NCI-H510A treated with DMSO at 0.1 percent for 48 hours (cell line): Measurements from ENCODE around the gene MAPK14.
A peak's percentile ranks its signal among the peaks of the same experiment; 100 is the strongest.

Experiments used
- DNase-seq: peaks from one replicate; lab custom pipeline; 2025; lab: John Stamatoyannopoulos, UW

The MAPK14 gene

DNA sequence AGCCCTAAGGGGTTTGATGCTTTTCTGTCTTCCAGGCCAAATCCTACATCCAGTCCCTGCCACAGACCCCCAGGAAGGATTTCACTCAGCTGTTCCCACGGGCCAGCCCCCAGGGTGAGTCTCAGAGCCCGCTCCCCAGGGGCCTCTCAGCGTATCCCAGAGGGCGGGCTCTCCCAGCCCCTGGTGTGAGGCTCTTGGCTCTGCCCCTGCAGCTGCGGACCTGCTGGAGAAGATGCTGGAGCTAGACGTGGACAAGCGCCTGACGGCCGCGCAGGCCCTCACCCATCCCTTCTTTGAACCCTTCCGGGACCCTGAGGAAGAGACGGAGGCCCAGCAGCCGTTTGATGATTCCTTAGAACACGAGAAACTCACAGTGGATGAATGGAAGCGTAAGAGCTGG, 111.1 kb downstream of the MAPK14 start:
- no peak for DNase-seq

DNA sequence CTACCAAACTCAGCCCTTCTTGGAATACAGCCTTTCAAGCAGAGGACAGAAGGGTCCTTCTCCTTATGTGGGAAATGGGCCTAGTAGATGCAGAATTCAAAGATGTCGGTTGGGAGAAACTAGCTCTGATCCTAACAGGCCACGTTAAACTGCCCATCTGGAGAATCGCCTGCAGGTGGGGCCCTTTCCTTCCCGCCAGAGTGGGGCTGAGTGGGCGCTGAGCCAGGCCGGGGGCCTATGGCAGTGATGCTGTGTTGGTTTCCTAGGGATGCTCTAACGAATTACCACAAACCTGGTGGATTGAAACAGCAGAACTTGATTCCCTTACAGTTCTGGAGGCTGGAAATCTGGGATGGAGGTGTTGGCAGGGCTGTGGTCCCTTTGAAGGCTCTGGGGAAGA, 111.8 kb downstream of the MAPK14 start:
- no peak for DNase-seq

DNA sequence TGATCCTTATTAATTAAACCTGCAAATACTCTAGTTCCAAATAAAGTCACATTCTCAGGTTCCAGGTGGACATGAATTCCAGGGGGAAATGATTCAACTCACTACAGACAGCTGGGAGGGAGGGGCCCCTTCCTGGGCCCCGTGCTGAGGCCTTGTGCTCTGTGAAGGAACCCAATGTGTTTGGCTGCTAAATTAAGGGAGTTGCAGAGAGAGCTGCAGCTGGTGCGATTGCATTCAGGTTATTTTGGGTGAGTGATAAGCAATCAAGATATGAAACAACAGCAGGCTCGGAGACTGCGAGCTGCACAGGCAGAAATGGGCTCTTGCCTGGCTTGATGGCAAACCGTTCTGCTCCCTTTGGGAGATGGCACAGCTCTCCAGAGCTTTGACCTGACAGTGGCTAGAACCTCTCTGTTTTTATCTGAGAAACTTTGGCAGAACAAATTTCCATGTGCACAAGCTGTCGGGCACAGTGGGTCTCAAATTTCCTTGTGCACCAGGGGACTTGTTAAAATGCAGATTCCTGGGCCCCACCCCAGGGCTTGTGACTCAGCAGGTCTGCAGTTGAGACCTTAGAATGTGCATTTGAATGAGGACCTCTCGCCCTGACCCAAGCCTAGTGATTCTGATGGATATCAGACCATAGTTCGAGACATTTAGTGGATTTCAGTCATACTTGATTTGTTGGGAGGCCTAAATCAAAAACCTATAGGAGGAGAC, 112.5 kb downstream of the MAPK14 start:
- no peak for DNase-seq

DNA sequence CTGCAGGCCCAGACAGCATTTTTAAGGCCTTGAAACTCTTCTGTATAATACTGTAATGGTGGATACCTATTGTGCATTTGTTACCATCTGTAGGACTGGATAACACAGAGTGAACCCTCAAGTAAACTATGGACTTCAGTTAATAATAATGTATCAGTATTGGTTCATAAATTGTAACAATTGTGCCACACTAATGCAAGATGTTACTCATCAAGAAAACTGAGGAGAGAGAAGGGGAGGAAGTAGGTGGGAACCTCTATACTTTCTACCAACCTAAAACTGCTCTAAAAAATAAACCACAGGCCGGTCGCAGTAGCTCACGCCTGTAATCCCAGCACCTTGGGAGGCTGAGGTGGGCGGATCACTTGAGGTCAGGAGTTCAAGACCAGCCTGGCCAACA, 113.5 kb downstream of the MAPK14 start:
- DNase-seq, result no peak

DNA sequence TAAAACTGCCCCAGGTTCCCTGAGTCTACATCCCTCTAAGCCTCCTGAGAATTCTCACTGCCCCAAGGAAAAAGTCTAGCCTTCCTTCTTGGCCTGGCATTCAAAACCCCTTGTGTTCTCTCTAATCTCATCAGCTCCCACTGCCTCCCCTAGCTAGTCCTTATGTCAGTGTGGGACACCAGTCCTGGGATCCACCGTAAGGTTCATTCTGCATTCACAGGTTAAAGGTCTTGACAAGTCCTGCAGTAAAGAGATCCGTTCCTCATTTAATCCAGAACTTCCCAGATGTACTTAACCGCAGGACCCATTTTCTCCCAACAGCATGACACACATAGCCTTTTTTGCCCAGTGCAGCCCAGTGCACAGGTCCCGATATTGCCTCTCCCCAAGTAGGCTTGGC, 114.4 kb downstream of the MAPK14 start:
- DNase-seq, result no peak

DNA sequence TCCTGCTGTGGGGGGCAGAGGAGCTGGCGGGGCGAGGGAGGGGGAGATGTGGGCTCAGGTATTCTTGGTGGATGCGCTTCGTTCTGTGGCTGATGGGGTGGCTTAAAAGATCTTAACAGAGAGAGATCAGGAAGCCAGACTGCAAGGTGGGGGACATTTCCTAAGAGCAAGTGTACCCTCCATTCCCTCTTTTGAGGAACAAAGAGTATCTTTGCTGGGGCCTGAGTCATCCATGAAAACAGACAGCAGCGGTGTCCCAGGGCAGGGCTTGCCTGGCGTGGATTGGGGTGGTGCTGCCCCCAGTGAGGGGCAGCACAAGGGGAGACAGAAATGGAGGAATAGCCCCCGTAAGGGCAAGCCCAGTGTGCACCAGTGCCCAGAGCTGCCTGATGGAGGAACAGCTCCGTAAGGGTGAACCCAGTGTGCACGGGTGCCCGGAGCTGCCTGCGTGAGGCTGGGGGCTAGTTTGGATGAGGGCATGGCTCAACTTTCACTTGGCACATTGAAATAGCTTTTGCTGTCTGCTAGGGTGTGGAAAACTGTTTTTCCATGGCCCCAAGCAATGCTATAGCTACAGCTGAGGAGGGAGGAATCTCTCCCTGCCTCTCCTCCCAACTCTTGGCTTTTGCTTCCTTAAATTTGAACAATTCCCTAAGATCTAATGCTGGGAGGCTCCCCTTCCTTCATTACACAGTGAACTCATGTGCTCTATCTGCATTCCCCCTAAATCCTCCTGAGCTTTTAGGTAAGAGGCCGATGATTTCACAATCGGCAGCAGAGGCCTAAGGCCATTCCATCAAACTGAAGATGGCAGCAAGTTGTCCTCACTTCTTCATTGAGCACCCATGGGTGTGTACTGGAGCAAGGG, 115.6 kb downstream of the MAPK14 start:
- no peak for DNase-seq

DNA sequence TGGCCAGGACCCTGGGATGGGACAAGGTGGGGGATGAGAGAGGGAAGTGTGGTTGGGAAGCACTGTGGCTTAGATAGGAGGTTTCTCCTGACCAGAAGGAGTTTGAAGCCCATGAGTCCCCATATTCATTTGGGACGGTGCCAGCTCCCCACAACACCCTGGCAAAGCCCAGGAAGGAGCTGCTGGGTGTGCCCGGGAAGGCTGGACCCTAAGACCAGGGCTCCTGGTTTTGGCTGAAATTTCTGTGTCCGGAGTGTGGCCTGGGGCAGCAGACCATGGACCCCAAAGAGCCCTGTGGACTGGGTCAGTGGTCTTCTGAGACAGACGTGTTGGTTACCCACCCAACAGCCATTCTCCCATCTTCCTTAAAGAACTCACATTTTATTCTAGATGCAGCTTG, 117.9 kb downstream of the MAPK14 start:
- DNase-seq, result no peak

DNA sequence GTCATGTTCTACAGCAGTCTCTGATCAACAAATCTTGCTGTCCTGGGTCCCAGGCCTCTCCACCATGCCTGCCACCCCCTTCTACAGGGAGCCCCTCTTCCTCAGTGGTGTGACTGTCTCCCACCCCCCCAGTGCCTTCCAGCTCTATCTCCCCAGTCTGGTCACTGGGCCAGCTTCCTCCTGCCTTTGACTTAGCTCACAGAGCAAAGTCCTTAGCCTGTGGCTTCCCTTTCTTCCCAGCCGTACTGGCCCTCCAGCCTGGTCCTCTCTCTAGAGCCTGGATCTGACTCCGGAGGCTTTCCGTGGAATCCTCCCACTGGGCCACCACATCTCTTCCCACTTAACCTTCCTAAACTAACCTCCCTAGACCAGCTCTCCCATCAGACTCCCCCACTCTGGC, 119.7 kb downstream of the MAPK14 start:
- DNase-seq, result no peak

DNA sequence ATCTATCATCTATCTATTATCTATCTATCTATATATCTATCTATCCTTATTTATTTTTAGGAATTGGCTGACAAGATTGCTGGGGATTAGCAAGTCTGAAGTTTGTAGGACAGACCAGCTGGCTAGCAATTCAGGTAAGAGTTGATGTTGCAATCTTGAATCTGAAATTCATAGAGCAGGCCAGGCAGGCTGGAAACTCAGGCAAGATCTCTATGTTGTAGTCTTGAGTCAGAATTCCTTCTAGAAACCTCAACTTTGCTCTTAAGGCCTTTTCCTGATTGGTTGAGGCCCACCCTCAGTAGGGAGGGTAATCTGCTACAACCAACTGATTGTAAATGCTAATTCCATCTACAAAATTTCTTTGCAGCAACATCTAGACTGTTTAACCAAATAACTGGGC, 121.9 kb downstream of the MAPK14 start:
- DNase-seq, result no peak

DNA sequence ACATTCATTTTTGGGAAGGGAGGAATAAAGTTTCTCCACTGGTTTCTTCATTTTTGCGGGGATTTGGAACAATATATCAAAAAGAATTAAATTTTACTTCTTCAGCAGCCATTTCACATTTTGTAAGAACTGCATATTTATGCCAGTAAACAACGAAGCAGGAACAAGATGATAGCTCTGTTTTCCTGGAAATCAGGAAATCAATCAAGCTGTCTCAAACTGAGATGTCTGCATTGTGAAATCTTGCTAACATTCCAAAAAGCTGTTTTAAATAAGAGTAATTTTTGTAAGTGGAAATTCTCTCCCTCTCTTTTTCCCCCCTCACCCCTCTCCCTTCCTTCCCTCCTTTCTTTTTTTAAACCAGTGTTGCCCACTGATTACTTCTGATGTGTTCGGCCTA, 122.7 kb downstream of the MAPK14 start:
- no peak for DNase-seq

DNA sequence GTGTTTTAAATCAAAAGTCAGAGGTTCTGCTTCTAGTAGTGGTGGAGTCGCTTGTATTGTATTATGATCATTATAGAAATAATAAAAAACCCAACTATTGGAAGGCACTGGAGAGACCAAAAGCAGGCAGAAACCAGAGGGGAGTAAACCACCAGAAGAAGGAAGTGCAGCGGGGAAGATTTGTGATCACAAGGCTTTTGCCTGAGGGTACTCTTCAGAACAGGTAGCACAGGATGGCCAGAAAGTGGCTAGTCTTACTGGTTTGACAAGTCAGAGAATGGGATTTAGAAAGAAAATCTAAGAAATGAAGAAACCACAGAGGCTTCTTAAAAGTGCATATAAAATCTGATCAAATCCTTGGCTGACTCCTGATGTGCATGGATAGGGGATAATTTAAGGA, 126.7 kb downstream of the MAPK14 start:
- peak; percentile 26 for DNase-seq

DNA sequence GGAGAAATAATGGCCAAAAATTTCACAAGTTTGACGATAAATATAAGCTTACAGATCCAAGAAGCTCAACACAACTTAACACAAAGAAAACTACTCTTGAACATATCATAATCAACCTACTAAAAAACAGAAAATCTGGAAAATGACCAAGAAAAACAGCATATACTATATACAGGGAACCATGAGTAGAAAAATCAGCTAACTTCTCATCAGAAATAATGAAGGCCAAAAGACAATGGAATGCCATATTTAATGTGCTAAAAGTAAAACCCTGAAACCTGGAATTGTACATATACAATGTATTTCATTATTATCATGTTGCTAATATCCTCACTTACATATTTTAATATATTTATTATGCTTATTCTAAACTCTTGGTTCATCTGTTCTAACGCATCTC, 128.1 kb downstream of the MAPK14 start:
- no peak for DNase-seq

DNA sequence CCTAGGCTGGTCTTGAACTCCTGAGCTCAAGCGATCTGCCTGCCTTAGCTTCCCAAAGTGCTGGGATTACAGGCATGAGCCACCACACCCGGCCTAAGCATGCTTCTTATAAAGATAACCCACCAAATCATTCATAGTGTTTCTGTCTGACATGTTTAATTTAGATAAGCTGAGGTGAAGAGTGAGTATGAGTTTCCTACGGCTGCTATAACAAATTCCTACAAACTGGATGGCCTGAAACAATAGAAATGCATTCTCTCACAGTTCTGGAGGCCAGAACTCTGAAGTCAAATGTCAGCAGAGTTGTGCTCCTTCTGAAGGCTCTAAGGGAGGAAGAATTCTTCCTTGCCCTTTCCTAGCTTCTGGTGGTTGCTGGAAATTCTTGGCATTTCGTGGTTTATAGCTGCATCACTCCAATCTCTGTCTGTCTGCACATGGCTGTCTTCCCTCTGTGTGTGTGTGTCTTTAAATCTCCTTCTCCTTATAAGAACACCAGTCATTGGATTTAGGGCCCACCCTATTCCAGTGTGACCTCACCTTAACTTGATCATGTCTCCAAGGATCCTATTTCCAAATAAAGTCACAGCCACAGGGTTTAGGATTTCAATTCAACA, 132.6 kb downstream of the MAPK14 start:
- no peak for DNase-seq
